ENCODE data around the gene GPR161.

GRCh38 chr1:168089326-168089978 lies 47.3 kb downstream of the GPR161 start:
- TF ChIP-seq POLR2AphosphoS5 (IDR thresholded peaks at IDR 0.05), result no peak
- TF ChIP-seq CTCF (IDR thresholded peaks at IDR 0.05), result no peak
- no peak for TF ChIP-seq POLR2A (IDR thresholded peaks at IDR 0.05)
- no peak for TF ChIP-seq EP300 (IDR thresholded peaks at IDR 0.05)

Measured in gastroesophageal sphincter (tissue), 3 donors.